K562 (cell line): ENCODE measurements around the gene ERCC3. TPM values are rescaled to one million over a fixed set of nuclear protein-coding genes. Genes with fewer than 3 reads are reported as not detected.

Experiments used
- CTBP1 ChIP-seq: fragments of 450-650 bp; IDR thresholded peaks from 2 replicates; pipeline ENCODE4 v1.6.1; 2016; ENCODE audit warnings: borderline replicate concordance
- ESRRA ChIP-seq: fragments of 450-650 bp; IDR thresholded peaks from 2 replicates; pipeline ENCODE4 v1.6.1; 2014; ENCODE audit warnings: low read depth, mild to moderate bottlenecking, moderate library complexity, borderline replicate concordance
- KLF6 ChIP-seq: fragments of 250-450 bp; sonication (Bioruptor Pico); IDR thresholded peaks from 2 replicates; pipeline ENCODE4 v1.4.0; 2020; ENCODE audit warnings: mild to moderate bottlenecking, moderate library complexity, borderline replicate concordance
- MAZ ChIP-seq, 2 experiments: fragments of 450-650 bp in 1 of 2; sonication (generic) in 1 of 2; formaldehyde crosslinking; IDR thresholded peaks in 1 of 2; conservative IDR thresholded peaks in 1 of 2; 2 replicates each; pipeline versions ENCODE4 v1.4.0 to v1.5.0; 2020; ENCODE audit warnings: mild to moderate bottlenecking in 1 of 2, missing genetic modification reagents in 1 of 2
- NELFE ChIP-seq: IDR thresholded peaks from 2 replicates; pipeline ENCODE4 v1.6.1; 2011; ENCODE audit warnings: mild to moderate bottlenecking; ENCODE audit not compliant: insufficient read depth, insufficient read length
- PTRF ChIP-seq: fragments of 450-650 bp; IDR thresholded peaks from 2 replicates; pipeline ENCODE4 v1.6.1; 2016; ENCODE audit warnings: mild to moderate bottlenecking, missing genetic modification characterization, missing compliant biosample characterization
- RBM15 ChIP-seq: fragments of 200-400 bp; formaldehyde crosslinking; IDR thresholded peaks from 2 replicates; pipeline ENCODE4 v1.6.1; 2018; ENCODE audit warnings: mild to moderate bottlenecking, low read length, moderate library complexity; ENCODE audit not compliant: insufficient read depth
- SIN3A ChIP-seq, 2 experiments: fragments of 150-350 bp in 1 of 2; IDR thresholded peaks; 2 replicates each; pipeline ENCODE4 v1.6.1; 2011 to 2016; ENCODE audit warnings: borderline replicate concordance in 2 of 2, low read depth in 2 of 2, low read length in 2 of 2, mild to moderate bottlenecking in 2 of 2, moderate library complexity in 2 of 2; ENCODE audit not compliant: control insufficient read depth in 1 of 2
- SMAD2 ChIP-seq: fragments of 150-350 bp; IDR thresholded peaks from 2 replicates; pipeline ENCODE4 v1.6.1; 2014; ENCODE audit warnings: low read depth, mild to moderate bottlenecking, low read length
- SRSF1 ChIP-seq: fragments of 200-400 bp; formaldehyde crosslinking; IDR thresholded peaks from 2 replicates; pipeline ENCODE4 v1.6.1; 2017; ENCODE audit warnings: mild to moderate bottlenecking, low read depth, low read length, moderate library complexity
- TAF1 ChIP-seq: IDR thresholded peaks from 2 replicates; pipeline ENCODE4 v1.6.1; 2011; ENCODE audit warnings: mild to moderate bottlenecking, low read length, moderate library complexity; ENCODE audit not compliant: insufficient read depth, control insufficient read depth, severe bottlenecking; ENCODE audit errors: extremely low read depth
- TEAD1 ChIP-seq, 2 experiments: fragments of 450-650 bp in 1 of 2; sonication (generic) in 1 of 2; formaldehyde crosslinking; IDR thresholded peaks; 2 replicates each; pipeline versions ENCODE4 v1.4.0 to v1.8.0; 2020 to 2022; ENCODE audit warnings: mild to moderate bottlenecking in 2 of 2, missing genetic modification reagents in 1 of 2
- TGIF2 ChIP-seq: sonication (generic); formaldehyde crosslinking; IDR thresholded peaks from 2 replicates; pipeline ENCODE4 v1.8.1; 2022; ENCODE audit warnings: mild to moderate bottlenecking, missing genetic modification reagents, moderate library complexity
- U2AF1 ChIP-seq: fragments of 200-400 bp; formaldehyde crosslinking; optimal IDR thresholded peaks from 2 replicates; pipeline ENCODE3; 2017; ENCODE audit warnings: mild to moderate bottlenecking, low read depth, low read length, moderate library complexity
- ZFPM2 ChIP-seq: fragments of 250-450 bp; sonication (Bioruptor Pico); IDR thresholded peaks from 2 replicates; pipeline ENCODE4 v1.5.1; 2022; ENCODE audit warnings: mild to moderate bottlenecking
- ZNF12 ChIP-seq: sonication (generic); formaldehyde crosslinking; IDR thresholded peaks from 2 replicates; pipeline ENCODE4 v1.4.0; 2020; ENCODE audit warnings: mild to moderate bottlenecking, missing genetic modification reagents
- ZNF133 ChIP-seq: fragments of 250-450 bp; sonication (Bioruptor Pico); IDR thresholded peaks from 2 replicates; pipeline ENCODE4 v1.4.0; 2020; ENCODE audit warnings: mild to moderate bottlenecking
- ZNF76 ChIP-seq: fragments of 250-450 bp; sonication (Bioruptor Pico); IDR thresholded peaks from 2 replicates; pipeline ENCODE4 v1.4.0; 2020; ENCODE audit warnings: mild to moderate bottlenecking, moderate library complexity, borderline replicate concordance
- polyA plus RNA-seq, 8 experiments: library from polyadenylated mRNA; depleted of rRNA in 4 of 8; stranded (reverse) in 5 of 8; unstranded in 3 of 8; fragments of >200 nt; fragmentation: Nextera tagmentation in 2 of 8; fragmentation: Illumina TruSeq in 1 of 8; extraction: Ambion mirVana in 2 of 8; extraction: Trizol in 1 of 8; gene quantifications; 2 replicates each; pipeline versions ENCODE4 v1.2.1 to v1.2.3, GENCODE V29; 2011 to 2014; ENCODE audit warnings: inconsistent platforms in 1 of 8, missing spikeins in 1 of 8
- total RNA-seq, 7 experiments: library from RNA; depleted of rRNA in 6 of 7; stranded (reverse); fragments of >200 nt in 6 of 7; fragmentation: Illumina TruSeq in 2 of 7; extraction: Trizol in 2 of 7; gene quantifications; 2 replicates each; pipeline versions ENCODE4 v1.2.1 to v1.2.3, GENCODE V29; 2011 to 2021; ENCODE audit warnings: low replicate concordance in 1 of 7
- TF ChIP-seq, protein P1 (sequence below): sonication (generic); formaldehyde crosslinking; IDR thresholded peaks from 2 replicates; pipeline ENCODE4 v1.8.0; 2023; ENCODE audit warnings: mild to moderate bottlenecking, missing genetic modification reagents
- TF ChIP-seq, protein P2 (sequence below), 3 experiments: fragments of 200-800 bp in 1 of 3; sonication (Bioruptor generic) in 1 of 3; sonication (generic) in 1 of 3; formaldehyde crosslinking in 1 of 3; IDR thresholded peaks; 2 replicates each; pipeline versions ENCODE4 v1.6.1 to v1.8.0; 2016 to 2022; ENCODE audit warnings: mild to moderate bottlenecking in 2 of 3, missing compliant biosample characterization in 2 of 3, missing genetic modification characterization in 2 of 3, missing genetic modification reagents in 1 of 3

Gene ERCC3
- total and polyA plus RNA-seq, 9 of the 15 experiments (the other 6 are each of a cell fraction or from before 2014, with no cell fraction given): 17.9 to 61.5 (median 43.1) TPM

DNA sequence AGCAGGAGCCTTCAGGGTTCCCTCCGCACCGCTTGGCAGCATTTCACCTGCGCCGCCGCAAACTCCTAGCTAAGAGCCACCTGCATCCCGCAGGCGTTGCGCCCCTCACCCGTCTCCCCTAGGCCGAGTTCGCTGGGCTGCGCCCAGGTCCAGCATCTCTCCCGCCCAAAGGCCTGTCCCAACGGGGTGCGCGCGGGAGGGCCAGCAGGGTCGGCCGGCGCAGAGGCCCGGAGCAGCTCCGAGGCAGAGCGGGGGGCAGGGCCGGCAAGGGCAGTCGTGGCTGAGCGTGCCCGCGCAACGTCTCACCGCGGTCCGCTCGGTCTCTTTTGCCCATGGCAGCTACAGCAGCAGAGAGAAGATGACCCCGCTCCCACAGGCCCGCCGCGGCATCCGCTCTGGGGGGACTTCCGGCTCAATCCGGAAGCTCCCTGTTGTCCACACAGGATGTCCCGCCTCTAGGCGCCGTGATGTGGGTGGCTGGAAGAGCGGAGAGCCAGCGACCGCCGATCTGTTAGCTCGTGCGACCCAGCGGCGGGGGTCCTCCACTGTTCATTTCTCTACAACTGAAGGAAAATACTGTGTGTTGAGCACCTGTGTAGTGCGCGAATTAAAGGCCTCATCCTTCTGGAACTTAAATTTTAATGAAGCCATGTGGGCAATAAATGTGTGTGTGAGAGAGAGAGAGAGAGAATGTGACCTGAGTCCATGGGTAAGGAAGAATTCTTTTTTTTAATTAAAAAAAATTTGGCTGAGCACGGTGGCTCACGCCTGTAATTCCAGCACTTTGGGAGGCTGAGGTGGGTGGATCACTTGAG is at the start of gene ERCC3 (continued):
- TF ChIP-seq RBM15: no peak
- TF ChIP-seq, protein P1, sequence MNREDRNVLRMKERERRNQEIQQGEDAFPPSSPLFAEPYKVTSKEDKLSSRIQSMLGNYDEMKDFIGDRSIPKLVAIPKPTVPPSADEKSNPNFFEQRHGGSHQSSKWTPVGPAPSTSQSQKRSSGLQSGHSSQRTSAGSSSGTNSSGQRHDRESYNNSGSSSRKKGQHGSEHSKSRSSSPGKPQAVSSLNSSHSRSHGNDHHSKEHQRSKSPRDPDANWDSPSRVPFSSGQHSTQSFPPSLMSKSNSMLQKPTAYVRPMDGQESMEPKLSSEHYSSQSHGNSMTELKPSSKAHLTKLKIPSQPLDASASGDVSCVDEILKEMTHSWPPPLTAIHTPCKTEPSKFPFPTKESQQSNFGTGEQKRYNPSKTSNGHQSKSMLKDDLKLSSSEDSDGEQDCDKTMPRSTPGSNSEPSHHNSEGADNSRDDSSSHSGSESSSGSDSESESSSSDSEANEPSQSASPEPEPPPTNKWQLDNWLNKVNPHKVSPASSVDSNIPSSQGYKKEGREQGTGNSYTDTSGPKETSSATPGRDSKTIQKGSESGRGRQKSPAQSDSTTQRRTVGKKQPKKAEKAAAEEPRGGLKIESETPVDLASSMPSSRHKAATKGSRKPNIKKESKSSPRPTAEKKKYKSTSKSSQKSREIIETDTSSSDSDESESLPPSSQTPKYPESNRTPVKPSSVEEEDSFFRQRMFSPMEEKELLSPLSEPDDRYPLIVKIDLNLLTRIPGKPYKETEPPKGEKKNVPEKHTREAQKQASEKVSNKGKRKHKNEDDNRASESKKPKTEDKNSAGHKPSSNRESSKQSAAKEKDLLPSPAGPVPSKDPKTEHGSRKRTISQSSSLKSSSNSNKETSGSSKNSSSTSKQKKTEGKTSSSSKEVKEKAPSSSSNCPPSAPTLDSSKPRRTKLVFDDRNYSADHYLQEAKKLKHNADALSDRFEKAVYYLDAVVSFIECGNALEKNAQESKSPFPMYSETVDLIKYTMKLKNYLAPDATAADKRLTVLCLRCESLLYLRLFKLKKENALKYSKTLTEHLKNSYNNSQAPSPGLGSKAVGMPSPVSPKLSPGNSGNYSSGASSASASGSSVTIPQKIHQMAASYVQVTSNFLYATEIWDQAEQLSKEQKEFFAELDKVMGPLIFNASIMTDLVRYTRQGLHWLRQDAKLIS (CRISPR knock-in tag): no peak
- no peak for TF ChIP-seq NELFE
- peak; percentile 24; the same call in 1 of the 2 replicates for TF ChIP-seq CTBP1
- no peak for TF ChIP-seq ZNF133 (CRISPR knock-in tag)
- TF ChIP-seq TEAD1 (CRISPR knock-in tag; IDR thresholded peaks at IDR 0.05): peak in 1 of 2 experiments; percentile 76; a peak in 1 of 4 replicates
- TF ChIP-seq ZNF76 (CRISPR knock-in tag): no peak
- TF ChIP-seq ESRRA: 0 out of 2 replicates have a peak, but pooled peaks have one; percentile 26
- TF ChIP-seq ZNF12 (CRISPR knock-in tag): peak; percentile 32; the same call in 1 of the 2 replicates
- TF ChIP-seq TAF1: peak; percentile 91
- no peak for TF ChIP-seq SRSF1
- TF ChIP-seq SMAD2: no peak
- no peak for TF ChIP-seq PTRF (tag)
- no peak for TF ChIP-seq ZFPM2 (CRISPR knock-in tag)
- no peak for TF ChIP-seq U2AF1
- peak; percentile 65 to 82 for TF ChIP-seq MAZ (CRISPR knock-in tag; conservative IDR thresholded peaks at IDR 0.05 in 1 of 2, IDR thresholded peaks at IDR 0.05 in 1 of 2)
- no peak for TF ChIP-seq TGIF2
- peak in 1 of 2 experiments; percentile 60; a peak in 1 of 4 replicates for TF ChIP-seq SIN3A (IDR thresholded peaks at IDR 0.05; ENCODE audit: borderline replicate concordance in 2 of 2, control insufficient read depth in 1 of 2, low read depth in 2 of 2, low read length in 2 of 2)
- TF ChIP-seq, protein P2, sequence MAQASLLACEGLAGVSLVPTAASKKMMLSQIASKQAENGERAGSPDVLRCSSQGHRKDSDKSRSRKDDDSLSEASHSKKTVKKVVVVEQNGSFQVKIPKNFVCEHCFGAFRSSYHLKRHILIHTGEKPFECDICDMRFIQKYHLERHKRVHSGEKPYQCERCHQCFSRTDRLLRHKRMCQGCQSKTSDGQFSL (CRISPR knock-in tag; IDR thresholded peaks at IDR 0.05): 0 out of 2 replicates have a peak, but pooled peaks have one; percentile 43
- TF ChIP-seq, protein P2 (tag; IDR thresholded peaks at IDR 0.05): no peak
- no peak for TF ChIP-seq KLF6 (CRISPR knock-in tag)
